H1 (cell line): ENCODE measurements around the gene MRPS15. TPM values are rescaled to one million over a fixed set of nuclear protein-coding genes. Genes with fewer than 3 reads are reported as not detected.

Experiments used
- polyA plus RNA-seq, 7 experiments: library from polyadenylated mRNA; depleted of rRNA in 3 of 7; stranded (reverse) in 5 of 7; unstranded in 2 of 7; fragments of >200 nt in 5 of 7; fragments of 200-250 nt in 2 of 7; gene quantifications; 1 replicate in 5 of 7; 2 replicates in 1 of 7; 4 replicates in 1 of 7; pipeline versions ENCODE4 v1.2.1 to v1.2.3, GENCODE V29; 2011 to 2013; ENCODE audit warnings: missing spikeins in 2 of 7, mixed read lengths in 2 of 7
- total RNA-seq: library from RNA; stranded (reverse); fragmentation: NEBNext Ultra II Directional; extraction: Animal tissue kit (Norgen Biotek cat#: 25700); gene quantifications from 2 replicates; pipeline ENCODE4 v1.2.1, GENCODE V29; 2021
- TF ChIP-seq, protein P1 (sequence below): IDR thresholded peaks from 2 replicates; pipeline ENCODE4 v1.6.1; 2012; ENCODE audit warnings: inconsistent platforms

Gene MRPS15
- total and polyA plus RNA-seq, 2 of the 8 experiments (the other 6 are each of a cell fraction or from before 2014, with no cell fraction given) = 53.6 to 129 TPM

GRCh38 chr1:36493524-36493923 is 29.3 kb upstream of the MRPS15 start (continued):
- TF ChIP-seq, protein P1, sequence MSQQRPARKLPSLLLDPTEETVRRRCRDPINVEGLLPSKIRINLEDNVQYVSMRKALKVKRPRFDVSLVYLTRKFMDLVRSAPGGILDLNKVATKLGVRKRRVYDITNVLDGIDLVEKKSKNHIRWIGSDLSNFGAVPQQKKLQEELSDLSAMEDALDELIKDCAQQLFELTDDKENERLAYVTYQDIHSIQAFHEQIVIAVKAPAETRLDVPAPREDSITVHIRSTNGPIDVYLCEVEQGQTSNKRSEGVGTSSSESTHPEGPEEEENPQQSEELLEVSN = no peak
